WTC11 (cell line): ENCODE data around the gene DCST2. TPM values are rescaled to one million over a fixed set of nuclear protein-coding genes. Genes with fewer than 3 reads are reported as not detected.

Experiments used
- ATAC-seq: fragments of 200-7000 bp; cut with Tn5 transposase; 2 replicates; pipeline ENCODE4 v1.10.0; 2021; ENCODE audit warnings: mild to moderate bottlenecking, moderate library complexity
- CTCF ChIA-PET: fragments of 300-600 bp; sonication (Branson Sonifier 250); formaldehyde crosslinking; loops from one replicate; lab custom pipeline; 2021; ENCODE audit warnings: antibody characterized with exemption; lab: Charles Lee
- POLR2A ChIA-PET: fragments of 350-600 bp; sonication (Branson Sonifier 250); formaldehyde crosslinking; loops from one replicate; lab custom pipeline; 2021; ENCODE audit warnings: antibody characterized with exemption; lab: Charles Lee
- DNase-seq: peaks from one replicate; pipeline ENCODE4 v3.0.0; 2021; ENCODE audit warnings: low spot score
- H3K27ac Mint-ChIP-seq: 2 replicates; pipeline ENCODE4 v1.8.0; 2021; ENCODE audit warnings: mixed read lengths
- H3K27me3 Mint-ChIP-seq: 2 replicates; pipeline ENCODE4 v1.8.0; 2021; ENCODE audit warnings: low read depth, mild to moderate bottlenecking, moderate library complexity, mixed read lengths
- H3K36me3 Mint-ChIP-seq: 2 replicates; pipeline ENCODE4 v1.8.0; 2021; ENCODE audit warnings: mixed read lengths
- H3K4me1 Mint-ChIP-seq: 2 replicates; pipeline ENCODE4 v1.8.0; 2022; ENCODE audit warnings: mixed read lengths
- H3K4me3 Mint-ChIP-seq: 2 replicates; pipeline ENCODE4 v1.8.0; 2021; ENCODE audit warnings: mild to moderate bottlenecking, moderate library complexity, mixed read lengths
- H3K9me3 Mint-ChIP-seq: 2 replicates; pipeline ENCODE4 v1.8.0; 2021; ENCODE audit warnings: mixed read lengths
- AFF4 ChIP-seq: sonication (generic); formaldehyde crosslinking; IDR thresholded peaks from 2 replicates; pipeline ENCODE4 v1.8.1; 2023; ENCODE audit warnings: mild to moderate bottlenecking, missing genetic modification reagents, borderline replicate concordance
- ARID4B ChIP-seq: sonication (generic); formaldehyde crosslinking; IDR thresholded peaks from 2 replicates; pipeline ENCODE4 v1.8.0; 2023; ENCODE audit warnings: missing genetic modification reagents, mild to moderate bottlenecking, borderline replicate concordance
- ATF1 ChIP-seq: sonication (generic); formaldehyde crosslinking; IDR thresholded peaks from 2 replicates; pipeline ENCODE4 v1.8.1; 2023; ENCODE audit warnings: mild to moderate bottlenecking, moderate library complexity, missing genetic modification reagents
- ELF4 ChIP-seq: sonication (generic); formaldehyde crosslinking; IDR thresholded peaks from 2 replicates; pipeline ENCODE4 v1.8.1; 2022; ENCODE audit warnings: low read depth, mild to moderate bottlenecking, moderate library complexity, missing genetic modification reagents
- ESRRA ChIP-seq: sonication (generic); formaldehyde crosslinking; IDR thresholded peaks from 2 replicates; pipeline ENCODE4 v1.8.1; 2022; ENCODE audit warnings: mild to moderate bottlenecking, missing genetic modification reagents, borderline replicate concordance
- ETV6 ChIP-seq: sonication (generic); formaldehyde crosslinking; IDR thresholded peaks from 2 replicates; pipeline ENCODE4 v1.8.1; 2022; ENCODE audit warnings: mild to moderate bottlenecking, missing genetic modification reagents
- FOXP4 ChIP-seq: sonication (generic); formaldehyde crosslinking; IDR thresholded peaks from 2 replicates; pipeline ENCODE4 v1.8.0; 2022; ENCODE audit warnings: mild to moderate bottlenecking, missing genetic modification reagents
- GTF2I ChIP-seq: fragments of 250-450 bp; sonication (Bioruptor Pico); conservative IDR thresholded peaks from 2 replicates; pipeline ENCODE4 v1.4.0; 2021; ENCODE audit warnings: mild to moderate bottlenecking
- SP1 ChIP-seq: sonication (generic); formaldehyde crosslinking; conservative IDR thresholded peaks from 2 replicates; pipeline ENCODE4 v1.8.1; 2022; ENCODE audit warnings: missing genetic modification reagents
- ZBTB21 ChIP-seq: sonication (generic); formaldehyde crosslinking; IDR thresholded peaks from 2 replicates; pipeline ENCODE4 v1.8.1; 2023; ENCODE audit warnings: mild to moderate bottlenecking, missing genetic modification reagents, borderline replicate concordance
- ZNF232 ChIP-seq: sonication (generic); formaldehyde crosslinking; IDR thresholded peaks from 2 replicates; pipeline ENCODE4 v1.8.0; 2022; ENCODE audit warnings: mild to moderate bottlenecking, missing genetic modification reagents
- total RNA-seq: library from RNA; stranded (reverse); gene quantifications from 3 replicates; pipeline ENCODE4 v1.2.3, GENCODE V29; 2021
- TF ChIP-seq, protein P1 (sequence below): fragments of 250-450 bp; sonication (Bioruptor Pico); IDR thresholded peaks from 2 replicates; pipeline ENCODE4 v1.9.0; 2021; ENCODE audit warnings: mild to moderate bottlenecking

Gene DCST2
- total RNA-seq, 1 experiment from 2014 or later = 0.83 TPM

- TF ChIP-seq ATF1 (CRISPR knock-in tag) = no peak
- no peak for TF ChIP-seq ZBTB21 (CRISPR knock-in tag)
- no peak for TF ChIP-seq ETV6 (CRISPR knock-in tag)
- no peak for TF ChIP-seq ARID4B (CRISPR knock-in tag)
- no peak for TF ChIP-seq GTF2I
- TF ChIP-seq ESRRA (CRISPR knock-in tag) = no peak
- no peak for TF ChIP-seq FOXP4 (CRISPR knock-in tag)
- no peak for TF ChIP-seq SP1 (CRISPR knock-in tag)
- TF ChIP-seq, protein P1, sequence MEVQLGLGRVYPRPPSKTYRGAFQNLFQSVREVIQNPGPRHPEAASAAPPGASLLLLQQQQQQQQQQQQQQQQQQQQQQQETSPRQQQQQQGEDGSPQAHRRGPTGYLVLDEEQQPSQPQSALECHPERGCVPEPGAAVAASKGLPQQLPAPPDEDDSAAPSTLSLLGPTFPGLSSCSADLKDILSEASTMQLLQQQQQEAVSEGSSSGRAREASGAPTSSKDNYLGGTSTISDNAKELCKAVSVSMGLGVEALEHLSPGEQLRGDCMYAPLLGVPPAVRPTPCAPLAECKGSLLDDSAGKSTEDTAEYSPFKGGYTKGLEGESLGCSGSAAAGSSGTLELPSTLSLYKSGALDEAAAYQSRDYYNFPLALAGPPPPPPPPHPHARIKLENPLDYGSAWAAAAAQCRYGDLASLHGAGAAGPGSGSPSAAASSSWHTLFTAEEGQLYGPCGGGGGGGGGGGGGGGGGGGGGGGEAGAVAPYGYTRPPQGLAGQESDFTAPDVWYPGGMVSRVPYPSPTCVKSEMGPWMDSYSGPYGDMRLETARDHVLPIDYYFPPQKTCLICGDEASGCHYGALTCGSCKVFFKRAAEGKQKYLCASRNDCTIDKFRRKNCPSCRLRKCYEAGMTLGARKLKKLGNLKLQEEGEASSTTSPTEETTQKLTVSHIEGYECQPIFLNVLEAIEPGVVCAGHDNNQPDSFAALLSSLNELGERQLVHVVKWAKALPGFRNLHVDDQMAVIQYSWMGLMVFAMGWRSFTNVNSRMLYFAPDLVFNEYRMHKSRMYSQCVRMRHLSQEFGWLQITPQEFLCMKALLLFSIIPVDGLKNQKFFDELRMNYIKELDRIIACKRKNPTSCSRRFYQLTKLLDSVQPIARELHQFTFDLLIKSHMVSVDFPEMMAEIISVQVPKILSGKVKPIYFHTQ (CRISPR knock-in tag) = no peak
- TF ChIP-seq ZNF232 = no peak
- ATAC-seq = no peak
- ChIA-PET CTCF (interaction anchor here (1.5 to 5.5 kb wide), 3 partner anchors 12 to 46 kb away, joined by 6 to 27 read pairs (median 20); partner anchors contain the start of gene ADAM15), POLR2A (no interaction called here)
- Mint-ChIP-seq H3K4me3 (no peak overlapping the region), H3K36me3 (no peaks in the 10 kb centered on the region), H3K4me1 (no peaks in the 10 kb centered on the region; the same call in 1 of the 2 replicates), H3K27me3 (peaks cover 10% of the 10 kb centered on the region), H3K9me3 (no peaks in the 10 kb centered on the region), H3K27ac (no peak overlapping the region)
- no peak for DNase-seq
Observed at GRCh38 chr1:155038602-155039307, 5.2 kb upstream of the DCST2 start.

- ATAC-seq (no peak), DNase-seq (no peak)
- no peaks in the 10 kb centered on the region for H3K36me3 Mint-ChIP-seq
- H3K27ac Mint-ChIP-seq = no peak overlapping the region
- peaks cover 12% of the 10 kb centered on the region for H3K27me3 Mint-ChIP-seq
- POLR2A ChIA-PET = no interaction called here
- CTCF ChIA-PET = interaction anchor here (0.9 to 5.5 kb wide), 3 partner anchors 13 to 47 kb away, joined by 3 to 27 read pairs (median 20); partner anchors contain the start of gene ADAM15
- H3K9me3 Mint-ChIP-seq = no peaks in the 10 kb centered on the region
- H3K4me3 Mint-ChIP-seq = no peak overlapping the region
- no peak for TF ChIP-seq AFF4 (CRISPR knock-in tag)
- no peak for TF ChIP-seq ELF4
- H3K4me1 Mint-ChIP-seq = no peaks in the 10 kb centered on the region
Observed at GRCh38 chr1:155037851-155038441, 4.4 kb upstream of the DCST2 start.
